DMS53 (cell line): Measurements from ENCODE around the gene CDCA3.

Source experiments
- DNase-seq: peaks from one replicate; lab custom pipeline; 2025; lab: John Stamatoyannopoulos, UW

Gene CDCA3

GRCh38 chr12:6852651-6853354, 1.7 kb upstream of the CDCA3 start:
- peak; percentile 87 for DNase-seq

GRCh38 chr12:6851921-6852650, 1.0 kb upstream of the CDCA3 start, which contains the start of gene USP5:
USP5 (plus strand) TSS chr12:6852150; CDS start chr12:6852180, 30 bp downstream.
- peak; percentile 100 for DNase-seq

GRCh38 chr12:6850796-6851152, 312 bp downstream of the CDCA3 start:
- DNase-seq, result no peak

GRCh38 chr12:6849976-6850560, 1.0 kb downstream of the CDCA3 start:
- DNase-seq, result no peak

- no peak for DNase-seq
Observed at GRCh38 chr12:6849427-6849826, 1.7 kb downstream of the CDCA3 start.

- DNase-seq, result no peak
Observed at GRCh38 chr12:6847676-6848075, 3.4 kb downstream of the CDCA3 start.

- no peak for DNase-seq
Observed at GRCh38 chr12:6846316-6846869, 4.7 kb downstream of the CDCA3 start.

- DNase-seq, result no peak
Observed at GRCh38 chr12:6845395-6845794, 5.7 kb downstream of the CDCA3 start.

- DNase-seq, result peak; percentile 80
Observed at GRCh38 chr12:6843118-6843902, 7.8 kb downstream of the CDCA3 start.

- no peak for DNase-seq
Observed at GRCh38 chr12:6842075-6842474, 9.0 kb downstream of the CDCA3 start.

- DNase-seq, result no peak
Observed at GRCh38 chr12:6840761-6841515, 10.1 kb downstream of the CDCA3 start, which contains the start of gene GNB3. GNB3 (plus strand) TSS chr12:6840925; CDS start chr12:6841288, 363 bp downstream.

GRCh38 chr12:6840330-6840729, 10.8 kb downstream of the CDCA3 start:
- DNase-seq, result no peak

- peak; percentile 92 for DNase-seq
Observed at GRCh38 chr12:6839482-6840201, 11.4 kb downstream of the CDCA3 start.

GRCh38 chr12:6838854-6839253, 12.2 kb downstream of the CDCA3 start:
- no peak for DNase-seq

GRCh38 chr12:6837370-6838060, 13.6 kb downstream of the CDCA3 start:
- DNase-seq, result no peak

GRCh38 chr12:6836851-6837250, 14.2 kb downstream of the CDCA3 start:
- no peak for DNase-seq

GRCh38 chr12:6834873-6835272, 16.2 kb downstream of the CDCA3 start:
- no peak for DNase-seq

- no peak for DNase-seq
Observed at GRCh38 chr12:6834254-6834653, 16.8 kb downstream of the CDCA3 start.

- no peak for DNase-seq
Observed at GRCh38 chr12:6833189-6833890, 17.7 kb downstream of the CDCA3 start.
